ENCODE results near the gene DCP1B. TPM values are rescaled to one million over a fixed set of nuclear protein-coding genes. Genes with fewer than 3 reads are reported as not detected.
"Not testable (repeated sequence)": the region's sequence is repeated elsewhere in the genome, so short reads cannot be mapped to it uniquely, and the experiment has no call there.

DCP1B gene
- total RNA-seq, 2 donors from 2014 or later = 17.6 to 19.9 TPM

DNA sequence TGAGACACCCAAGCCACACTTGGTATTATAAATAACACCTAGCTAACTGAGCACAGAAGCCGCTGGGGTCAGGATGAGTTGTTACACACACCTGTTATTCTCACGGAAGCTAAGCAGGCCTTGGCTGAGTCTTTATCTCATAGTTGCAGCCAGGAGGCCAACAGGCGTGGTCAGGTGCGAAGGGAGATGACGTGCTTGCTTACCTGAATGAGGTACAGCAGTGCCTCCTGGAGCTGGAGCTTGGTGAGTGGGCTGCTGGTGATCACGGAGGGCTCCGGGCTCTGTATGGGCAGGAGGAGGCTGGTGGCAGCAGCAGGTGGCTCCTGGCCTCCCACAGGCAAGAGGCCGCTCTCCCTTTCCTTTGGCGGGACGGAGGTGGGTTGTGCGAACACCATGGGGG, 55.4 kb downstream of the DCP1B start:
- Mint-ChIP-seq H3K4me3 (no peak overlapping the region), H3K27ac (no peak overlapping the region), H3K4me1 (ENCODE audit: low read depth) (peaks cover 6% of the 10 kb centered on the region), H3K27me3 (ENCODE audit: low read depth) (no peaks in the 10 kb centered on the region), H3K9me3 (peaks cover 0 to 2% of the 10 kb centered on the region in 2 donors), H3K36me3 (ENCODE audit: insufficient read depth in 2 of 2) (peaks cover 9 to 14% of the 10 kb centered on the region in 2 donors)
- no peak for ATAC-seq (replicated peaks in 1 of 2)
- DNase-seq = no peak

DNA sequence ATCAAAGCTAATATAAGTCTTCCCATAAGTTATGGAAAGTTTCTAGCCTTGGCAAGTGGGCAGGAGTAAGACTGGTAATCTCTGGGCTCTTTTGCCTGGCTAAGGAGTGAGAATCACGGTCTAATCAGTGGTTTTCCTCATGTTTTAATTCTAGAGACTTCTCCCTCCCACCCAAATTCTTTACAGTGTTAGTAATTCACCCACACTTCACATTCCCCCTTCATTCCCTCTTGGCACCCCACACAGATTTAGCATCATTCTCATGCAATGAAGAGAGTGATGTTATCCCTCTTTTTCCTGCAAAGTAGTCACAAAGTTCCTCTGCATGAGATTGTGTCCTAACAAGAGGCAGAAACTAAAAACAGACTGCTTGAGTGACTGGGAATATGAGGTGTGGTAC, 57.2 kb downstream of the DCP1B start:
- H3K4me1 Mint-ChIP-seq (ENCODE audit: low read depth) = peaks cover 6% of the 10 kb centered on the region
- DNase-seq = no peak
- H3K27me3 Mint-ChIP-seq (ENCODE audit: low read depth) = no peaks in the 10 kb centered on the region
- ATAC-seq (replicated peaks in 1 of 2) = no peak
- H3K36me3 Mint-ChIP-seq (ENCODE audit: insufficient read depth in 2 of 2) = peaks cover 9 to 15% of the 10 kb centered on the region in 2 donors
- peaks cover 0 to 2% of the 10 kb centered on the region in 2 donors for H3K9me3 Mint-ChIP-seq
- no peak overlapping the region for H3K27ac Mint-ChIP-seq
- H3K4me3 Mint-ChIP-seq = no peak overlapping the region

DNA sequence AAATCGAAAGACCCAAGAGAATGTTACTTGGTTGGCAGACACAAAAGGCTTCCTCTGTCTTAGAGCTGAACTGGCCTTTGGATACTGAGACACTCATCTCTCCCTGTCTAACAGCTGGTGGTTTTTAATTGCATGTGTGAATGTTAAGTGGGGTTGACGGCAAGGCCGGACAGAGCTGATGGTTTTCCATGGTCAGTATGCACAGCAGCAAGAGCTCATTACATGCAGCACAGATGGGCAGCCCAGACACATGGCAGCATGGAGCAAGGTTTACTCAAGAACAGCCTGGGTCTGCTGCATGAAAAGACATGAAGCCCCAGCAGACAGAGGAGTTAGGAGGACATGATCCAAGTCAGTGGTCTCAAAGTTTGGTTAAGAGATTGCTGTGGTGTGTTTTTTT, 58.0 kb downstream of the DCP1B start:
- H3K27ac Mint-ChIP-seq = no peak overlapping the region
- ATAC-seq (replicated peaks in 1 of 2) (no peak), DNase-seq (no peak)
- H3K4me1 Mint-ChIP-seq (ENCODE audit: low read depth) = peaks cover 6% of the 10 kb centered on the region
- H3K27me3 Mint-ChIP-seq (ENCODE audit: low read depth) = no peaks in the 10 kb centered on the region
- H3K36me3 Mint-ChIP-seq (ENCODE audit: insufficient read depth in 2 of 2) = peaks cover 7 to 16% of the 10 kb centered on the region in 2 donors
- H3K9me3 Mint-ChIP-seq = peaks cover 0 to 2% of the 10 kb centered on the region in 2 donors
- H3K4me3 Mint-ChIP-seq = no peak overlapping the region

DNA sequence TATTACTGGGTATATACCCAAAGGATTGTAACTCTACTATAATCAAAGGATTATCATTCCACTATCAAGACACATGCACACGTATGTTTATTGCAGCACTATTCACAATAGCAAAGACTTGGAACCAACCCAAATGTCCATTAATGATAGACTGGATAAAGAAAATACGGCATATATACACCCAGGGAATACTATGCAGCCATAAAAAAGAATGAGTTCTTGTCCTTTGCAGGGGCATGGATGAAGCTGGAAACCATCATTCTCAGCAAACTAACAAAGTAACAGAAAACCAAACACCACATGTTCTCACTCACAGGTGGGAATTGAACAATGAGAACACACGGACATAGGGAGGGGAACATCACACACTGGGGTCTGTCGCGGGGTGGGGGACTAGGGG, 58.8 kb downstream of the DCP1B start:
- ATAC-seq (replicated peaks in 1 of 2); H3K27me3 Mint-ChIP-seq (ENCODE audit: low read depth): not testable (repeated sequence)

DNA sequence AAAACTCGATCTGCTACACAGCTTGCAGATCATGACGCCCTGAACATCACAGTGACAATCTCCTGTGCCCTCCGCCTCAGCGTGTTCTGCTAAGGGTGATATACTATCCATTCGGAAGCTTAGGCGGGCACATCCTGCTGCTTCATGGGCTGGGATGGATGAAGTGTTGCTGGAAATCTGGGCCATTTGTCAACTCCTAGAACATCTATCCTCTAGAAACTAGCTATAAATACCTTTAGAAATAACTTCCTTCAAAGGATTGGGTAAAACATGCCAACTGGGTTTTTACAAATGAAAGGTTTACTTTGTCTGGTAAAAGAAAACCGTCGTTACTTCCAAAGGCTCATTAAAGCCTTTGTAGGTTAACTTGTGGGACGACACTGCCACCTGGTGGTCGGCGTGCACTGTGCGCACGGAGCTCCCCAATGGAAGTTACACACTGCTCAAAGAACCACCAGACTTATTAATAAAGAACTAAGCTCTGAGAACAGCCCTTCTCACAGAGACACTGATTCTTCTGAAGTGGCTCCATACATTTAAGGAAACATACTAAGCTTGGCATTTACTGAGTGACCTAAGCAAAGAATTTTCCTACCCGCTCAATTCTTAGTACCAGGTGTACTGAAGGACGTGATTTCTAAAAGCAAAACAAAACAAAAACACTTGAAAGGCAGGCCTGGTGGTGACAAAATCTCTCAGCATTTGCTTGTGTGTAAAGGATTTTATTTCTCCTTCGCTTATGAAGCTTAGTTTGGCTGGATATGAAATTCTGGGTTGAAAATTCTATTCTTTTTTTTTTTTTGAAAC, 64.3 kb downstream of the DCP1B start:
- ATAC-seq (replicated peaks in 1 of 2) (peak; percentile 88 to 97), DNase-seq (peak; percentile 83 to 88)
- H3K27ac Mint-ChIP-seq = peak overlapping the region; percentile 34
- H3K36me3 Mint-ChIP-seq (ENCODE audit: insufficient read depth in 2 of 2) = peaks cover 5 to 12% of the 10 kb centered on the region in 2 donors
- H3K9me3 Mint-ChIP-seq = peaks cover 0 to 1% of the 10 kb centered on the region in 2 donors
- no peak overlapping the region for H3K4me3 Mint-ChIP-seq
- peaks cover 4% of the 10 kb centered on the region for H3K4me1 Mint-ChIP-seq (ENCODE audit: low read depth)
- no peaks in the 10 kb centered on the region for H3K27me3 Mint-ChIP-seq (ENCODE audit: low read depth)

More for the DNA sequence above, 58.8 kb downstream of the DCP1B start:
- peaks cover 8 to 19% of the 10 kb centered on the region in 2 donors for H3K36me3 Mint-ChIP-seq (ENCODE audit: insufficient read depth in 2 of 2)
- H3K4me1 Mint-ChIP-seq (ENCODE audit: low read depth); H3K27ac Mint-ChIP-seq; H3K9me3 Mint-ChIP-seq; DNase-seq; H3K4me3 Mint-ChIP-seq: not testable (repeated sequence)

DNA sequence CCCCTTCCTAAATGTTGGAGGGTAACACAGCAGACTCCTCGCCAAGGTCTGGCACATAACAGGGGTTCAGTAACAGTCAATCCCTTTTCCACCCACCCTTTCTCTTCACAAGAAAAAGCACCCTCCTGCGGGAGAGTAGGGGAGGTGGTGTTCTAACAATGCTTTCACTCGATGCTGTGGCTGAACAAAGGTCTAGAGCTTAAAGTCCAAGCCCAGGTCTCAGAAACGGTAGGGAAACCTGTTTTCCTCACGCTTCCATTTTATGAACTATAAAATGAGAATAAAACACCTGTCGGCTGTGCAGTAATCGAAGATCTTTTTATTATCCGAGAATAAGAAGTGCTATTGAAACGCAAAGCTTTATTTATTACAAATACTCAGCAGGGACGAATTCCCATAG, 64.9 kb downstream of the DCP1B start:
- H3K36me3 Mint-ChIP-seq (ENCODE audit: insufficient read depth in 2 of 2) = peaks cover 4 to 9% of the 10 kb centered on the region in 2 donors
- H3K9me3 Mint-ChIP-seq = no peaks in the 10 kb centered on the region
- H3K4me1 Mint-ChIP-seq (ENCODE audit: low read depth) = peaks cover 4% of the 10 kb centered on the region
- no peak overlapping the region for H3K4me3 Mint-ChIP-seq
- H3K27me3 Mint-ChIP-seq (ENCODE audit: low read depth) = no peaks in the 10 kb centered on the region
- DNase-seq = no peak
- no peak for ATAC-seq (replicated peaks in 1 of 2)
- H3K27ac Mint-ChIP-seq = no peak overlapping the region

DNA sequence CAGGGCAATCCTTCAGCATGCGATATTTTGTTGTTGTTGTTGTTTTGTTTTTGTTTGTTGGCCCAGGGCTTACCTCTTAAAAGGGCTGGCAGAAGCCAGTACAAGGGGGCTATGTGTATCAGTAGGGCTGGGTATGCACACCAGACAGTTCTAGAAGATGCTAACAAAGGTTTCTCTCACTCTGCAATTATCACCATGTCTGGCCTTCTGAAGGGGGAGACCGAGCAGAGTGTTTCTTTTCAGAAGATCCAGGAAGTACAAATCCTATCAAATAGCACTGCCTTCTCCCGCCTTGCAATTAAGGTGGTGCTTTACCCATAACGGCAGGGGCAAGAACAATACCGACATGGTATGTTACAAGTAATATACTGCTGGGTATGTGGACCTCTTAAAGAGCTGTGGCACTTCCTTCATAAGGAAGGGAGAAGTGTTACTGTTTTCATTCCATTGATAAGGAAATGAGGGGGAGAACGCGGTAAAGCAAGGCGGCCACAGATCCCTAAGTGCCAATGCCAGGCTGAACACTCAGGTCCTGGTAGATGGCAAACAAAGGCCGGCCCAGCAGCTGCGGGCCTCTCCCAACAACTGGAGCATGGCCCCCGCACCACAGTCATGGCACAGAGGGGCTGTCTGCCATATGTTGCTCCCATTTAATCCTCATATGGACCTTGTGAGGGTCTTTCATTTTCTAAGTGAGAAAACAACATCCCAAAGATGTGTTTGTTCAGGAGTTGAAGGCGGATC, 66.6 kb downstream of the DCP1B start:
- Mint-ChIP-seq H3K27me3 (ENCODE audit: low read depth) (no peaks in the 10 kb centered on the region), H3K36me3 (ENCODE audit: insufficient read depth in 2 of 2) (peaks cover 1 to 3% of the 10 kb centered on the region in 2 donors), H3K27ac (no peak overlapping the region), H3K4me1 (ENCODE audit: low read depth) (peaks cover 4% of the 10 kb centered on the region), H3K4me3 (no peak overlapping the region), H3K9me3 (no peaks in the 10 kb centered on the region)
- DNase-seq = no peak
- ATAC-seq (replicated peaks in 1 of 2) = no peak

DNA sequence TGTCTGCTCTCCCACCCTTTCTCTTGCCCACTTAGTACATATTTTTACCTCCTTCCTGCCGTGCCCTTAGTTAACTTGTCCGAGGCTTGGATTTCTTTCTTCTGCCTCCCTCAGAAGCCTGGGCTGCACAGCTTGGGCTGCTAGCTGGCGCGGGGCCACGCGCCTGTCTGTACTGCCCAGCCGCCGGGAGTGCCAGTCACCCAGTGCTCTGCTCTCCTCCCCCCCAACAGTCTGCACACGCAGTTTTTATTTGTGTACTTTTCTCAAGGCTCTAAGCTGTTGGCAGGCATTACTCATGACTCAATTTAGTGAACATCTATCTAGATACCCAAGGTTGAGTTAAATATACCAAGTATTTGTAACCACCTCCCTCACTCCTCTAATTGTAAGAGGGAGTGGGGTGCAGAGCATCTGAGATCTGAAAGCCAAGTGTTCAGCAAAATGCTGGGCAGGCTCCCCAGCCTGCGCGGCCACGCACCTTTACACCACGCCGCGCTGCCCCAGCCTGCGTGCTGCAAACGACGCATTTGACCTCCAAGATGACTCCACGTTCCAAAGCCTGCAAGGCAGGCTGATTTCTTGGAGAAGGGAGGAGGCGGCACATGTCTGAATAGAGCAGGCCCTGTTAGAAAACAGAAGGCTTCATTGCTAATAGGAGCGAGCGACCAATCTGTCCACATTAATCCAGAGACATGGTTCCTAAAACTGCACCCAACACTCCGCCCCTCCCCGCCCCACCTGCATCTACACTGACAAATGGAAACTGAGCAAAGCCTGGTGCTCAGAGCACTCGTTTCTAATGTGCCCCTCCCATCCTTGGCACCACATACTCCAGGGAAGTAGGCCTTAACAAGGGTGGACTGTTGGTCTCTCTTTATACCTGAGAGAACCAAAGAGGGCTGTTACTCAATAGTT, 67.6 kb downstream of the DCP1B start:
- no peak for ATAC-seq (replicated peaks in 1 of 2)

DNA sequence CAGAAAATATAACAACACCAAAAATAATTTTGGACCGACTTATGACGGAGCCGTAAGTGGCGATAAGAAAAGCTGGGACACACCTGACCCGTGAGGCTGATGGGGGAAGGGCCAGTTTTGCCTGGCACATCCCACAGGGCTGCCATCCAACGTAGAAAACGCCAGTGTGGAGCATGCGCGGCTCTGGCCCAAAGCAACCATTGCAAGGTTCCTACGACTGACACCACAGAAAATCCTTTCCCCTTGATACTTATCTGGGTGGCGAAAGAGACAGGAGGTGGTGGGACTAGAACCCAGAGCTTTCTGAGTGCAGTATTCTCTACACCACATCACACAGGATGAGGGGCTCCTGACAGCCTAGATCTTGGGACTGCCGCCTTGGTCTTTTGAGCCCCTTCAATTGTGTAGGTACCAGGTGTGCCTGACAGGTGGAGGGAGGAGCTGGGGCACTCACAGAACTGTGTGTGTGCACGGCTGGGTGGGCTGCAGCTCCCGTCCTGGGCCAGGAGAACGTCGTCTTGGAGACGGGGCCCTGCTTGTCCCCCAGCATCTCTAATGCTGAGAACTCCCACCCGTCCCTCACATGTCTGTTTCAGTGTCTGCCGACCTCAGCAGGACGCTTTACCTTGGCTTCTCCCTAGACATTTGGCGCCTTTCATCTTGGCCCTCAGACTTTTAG, 68.4 kb downstream of the DCP1B start:
- Mint-ChIP-seq H3K27ac (no peak overlapping the region), H3K4me3 (no peak overlapping the region), H3K9me3 (no peaks in the 10 kb centered on the region), H3K4me1 (ENCODE audit: low read depth) (peaks cover 4% of the 10 kb centered on the region), H3K27me3 (ENCODE audit: low read depth) (no peaks in the 10 kb centered on the region), H3K36me3 (ENCODE audit: insufficient read depth in 2 of 2) (no peaks in the 10 kb centered on the region)
- DNase-seq = no peak
- ATAC-seq (replicated peaks in 1 of 2) = no peak

More for the DNA sequence above, 67.6 kb downstream of the DCP1B start:
- Mint-ChIP-seq H3K27ac (no peak overlapping the region), H3K9me3 (no peaks in the 10 kb centered on the region), H3K4me1 (ENCODE audit: low read depth) (peaks cover 4% of the 10 kb centered on the region), H3K27me3 (ENCODE audit: low read depth) (no peaks in the 10 kb centered on the region), H3K36me3 (ENCODE audit: insufficient read depth in 2 of 2) (peaks cover 1 to 3% of the 10 kb centered on the region in 2 donors), H3K4me3 (no peak overlapping the region)
- no peak for DNase-seq

DNA sequence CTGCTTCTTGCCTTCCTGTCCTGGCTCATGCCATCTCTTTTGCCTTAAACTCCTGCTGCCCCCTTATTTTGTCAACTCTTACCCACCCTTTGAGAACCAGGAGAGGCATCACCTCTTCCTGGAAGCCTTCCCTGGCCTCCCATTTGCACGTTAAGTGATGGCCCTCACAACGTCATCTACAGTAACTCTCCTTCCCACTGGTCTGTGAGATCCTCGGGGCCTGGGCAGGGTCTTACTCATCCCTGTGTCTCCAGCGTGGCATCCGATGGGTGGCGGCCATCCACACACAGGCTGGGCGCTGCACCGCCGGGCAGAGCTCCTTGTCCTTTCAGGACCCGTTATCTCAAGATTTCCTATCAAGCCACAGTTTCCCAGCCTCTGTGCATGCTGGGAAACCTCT, 69.0 kb downstream of the DCP1B start:
- H3K27ac Mint-ChIP-seq = no peak overlapping the region
- peaks cover 4% of the 10 kb centered on the region for H3K4me1 Mint-ChIP-seq (ENCODE audit: low read depth)
- H3K36me3 Mint-ChIP-seq (ENCODE audit: insufficient read depth in 2 of 2) = no peaks in the 10 kb centered on the region
- ATAC-seq (replicated peaks in 1 of 2) = no peak
- H3K4me3 Mint-ChIP-seq = no peak overlapping the region
- H3K27me3 Mint-ChIP-seq (ENCODE audit: low read depth) = no peaks in the 10 kb centered on the region
- no peak for DNase-seq
- H3K9me3 Mint-ChIP-seq = no peaks in the 10 kb centered on the region

DNA sequence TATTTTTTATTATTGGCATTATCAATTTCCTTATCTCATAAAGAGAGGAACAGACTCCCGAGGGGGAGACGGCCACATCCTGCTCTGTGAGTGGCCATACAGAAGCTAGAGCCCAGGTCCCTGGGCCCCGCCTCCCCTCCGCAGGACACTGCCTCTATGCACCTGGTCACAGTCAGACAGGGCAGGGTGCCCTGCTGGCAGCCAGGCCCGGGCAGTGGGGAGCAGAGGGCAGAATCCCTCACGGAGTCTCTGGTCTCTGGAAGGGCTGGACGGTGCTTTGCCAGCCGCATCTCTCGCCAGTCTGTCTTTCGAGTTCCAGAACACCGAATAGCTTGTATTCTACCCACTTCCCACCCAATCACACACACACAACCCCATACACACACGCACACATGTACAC, 69.4 kb downstream of the DCP1B start:
- Mint-ChIP-seq H3K9me3 (no peaks in the 10 kb centered on the region), H3K4me3 (no peak overlapping the region), H3K27ac (no peak overlapping the region), H3K27me3 (ENCODE audit: low read depth) (no peaks in the 10 kb centered on the region), H3K4me1 (ENCODE audit: low read depth) (peaks cover 2% of the 10 kb centered on the region), H3K36me3 (ENCODE audit: insufficient read depth in 2 of 2) (no peaks in the 10 kb centered on the region)
- DNase-seq (no peak), ATAC-seq (replicated peaks in 1 of 2) (peak in 1 of 2 donors; percentile 13)

DNA sequence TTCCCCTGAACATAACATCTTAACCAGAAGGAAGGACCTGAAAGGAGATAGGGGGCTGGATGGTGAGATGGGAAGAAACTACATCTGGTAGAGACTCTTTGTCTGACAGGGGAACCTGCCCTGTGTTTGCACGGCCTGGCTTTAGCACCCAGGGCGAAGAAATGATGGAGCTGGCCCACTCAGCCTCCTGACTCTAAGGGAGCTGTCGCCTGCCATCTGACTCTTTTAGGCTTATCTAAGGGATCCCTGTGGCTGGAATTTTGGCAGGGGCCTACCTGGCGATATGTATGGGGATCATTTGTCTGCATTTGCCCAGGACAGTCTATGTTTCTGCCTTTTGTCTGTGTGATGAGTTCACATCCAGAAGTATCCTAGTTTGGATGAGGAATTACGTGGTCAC, 70.2 kb downstream of the DCP1B start:
- H3K27me3 Mint-ChIP-seq (ENCODE audit: low read depth) = no peaks in the 10 kb centered on the region
- no peaks in the 10 kb centered on the region for H3K9me3 Mint-ChIP-seq
- ATAC-seq (replicated peaks in 1 of 2) (no peak), DNase-seq (no peak)
- H3K4me1 Mint-ChIP-seq (ENCODE audit: low read depth) = peaks cover 4% of the 10 kb centered on the region
- no peaks in the 10 kb centered on the region for H3K36me3 Mint-ChIP-seq (ENCODE audit: insufficient read depth in 2 of 2)
- no peak overlapping the region for H3K4me3 Mint-ChIP-seq
- H3K27ac Mint-ChIP-seq = no peak overlapping the region

Data from activated T-cell treated with anti-CD3 and anti-CD28 coated beads, Interleukin-2, amount 50 U/mL, for 72 hours (primary cell).